ELR (cell line): Measurements from ENCODE around the gene TEX48.

Source experiments
- DNase-seq: peaks from one replicate; pipeline ENCODE4 v3.0.0-alpha.2; 2015; ENCODE audit warnings: low read depth

The TEX48 gene

GRCh38 chr9:114621561-114621960, 60.4 kb downstream of the TEX48 start:
- no peak for DNase-seq

GRCh38 chr9:114619191-114619761, 62.7 kb downstream of the TEX48 start:
- no peak for DNase-seq

- DNase-seq: no peak
These were observed 65.1 kb downstream of the TEX48 start for GRCh38 chr9:114616684-114617520.
